Measurements from ENCODE around the gene ARHGAP27. TPM values are rescaled to one million over a fixed set of nuclear protein-coding genes. Genes with fewer than 3 reads are reported as not detected.
"Not testable (repeated sequence)": the region's sequence is repeated elsewhere in the genome, so short reads cannot be mapped to it uniquely, and the experiment has no call there.

Gene ARHGAP27
- total RNA-seq, 1 donor from 2014 or later = 10.0 TPM

DNA sequence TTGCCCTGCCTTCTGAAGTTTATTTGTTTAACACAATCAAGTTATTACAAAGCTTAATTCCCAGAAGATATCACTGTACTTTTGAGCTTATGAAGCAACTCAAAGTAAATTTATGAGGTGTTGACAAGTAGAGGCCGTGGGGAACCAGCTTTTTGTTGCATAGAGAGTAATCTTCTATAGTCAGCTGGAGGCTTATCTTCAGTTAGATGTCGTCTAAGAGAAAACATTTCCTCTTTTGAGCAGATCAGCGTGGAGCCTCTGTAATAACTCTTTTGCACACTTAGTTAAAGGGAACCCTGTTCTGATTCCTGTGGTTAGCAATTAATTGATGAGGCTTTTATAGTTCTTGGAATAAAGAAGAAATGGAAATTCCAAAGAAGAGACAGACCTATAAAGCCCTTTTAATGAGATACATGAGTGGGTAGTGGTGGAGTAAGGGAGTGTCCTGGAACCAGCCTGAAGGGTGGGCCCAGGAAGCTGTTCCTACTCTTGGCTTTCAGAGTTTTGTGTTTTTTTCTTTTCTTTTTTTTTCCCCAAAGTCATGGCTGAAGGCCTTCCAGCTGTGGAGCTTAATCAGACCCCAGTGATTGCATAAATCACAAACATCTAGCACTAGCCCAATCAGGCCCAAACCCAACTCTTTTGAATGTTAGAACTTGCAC, 87.0 kb downstream of the ARHGAP27 start:
- Mint-ChIP-seq H3K36me3 (ENCODE audit: low read depth, unreplicated experiment) (no peaks in the 10 kb centered on the region), H3K4me1 (ENCODE audit: low read depth, unreplicated experiment) (peaks cover 10% of the 10 kb centered on the region), H3K9me3 (ENCODE audit: unreplicated experiment) (no peaks in the 10 kb centered on the region), H3K4me3 (ENCODE audit: unreplicated experiment) (no peak overlapping the region), H3K27me3 (ENCODE audit: low read depth, unreplicated experiment) (no peaks in the 10 kb centered on the region), H3K27ac (ENCODE audit: unreplicated experiment) (no peak overlapping the region)
- H2AFZ ChIP-seq (ENCODE audit: low read depth, low read length) = peak overlapping the region; percentile 3
- H3K9ac ChIP-seq (ENCODE audit: low read length) = no peak overlapping the region
- no peak overlapping the region for H3K4me2 ChIP-seq (ENCODE audit: low read length)
- TF ChIP-seq, protein P1, sequence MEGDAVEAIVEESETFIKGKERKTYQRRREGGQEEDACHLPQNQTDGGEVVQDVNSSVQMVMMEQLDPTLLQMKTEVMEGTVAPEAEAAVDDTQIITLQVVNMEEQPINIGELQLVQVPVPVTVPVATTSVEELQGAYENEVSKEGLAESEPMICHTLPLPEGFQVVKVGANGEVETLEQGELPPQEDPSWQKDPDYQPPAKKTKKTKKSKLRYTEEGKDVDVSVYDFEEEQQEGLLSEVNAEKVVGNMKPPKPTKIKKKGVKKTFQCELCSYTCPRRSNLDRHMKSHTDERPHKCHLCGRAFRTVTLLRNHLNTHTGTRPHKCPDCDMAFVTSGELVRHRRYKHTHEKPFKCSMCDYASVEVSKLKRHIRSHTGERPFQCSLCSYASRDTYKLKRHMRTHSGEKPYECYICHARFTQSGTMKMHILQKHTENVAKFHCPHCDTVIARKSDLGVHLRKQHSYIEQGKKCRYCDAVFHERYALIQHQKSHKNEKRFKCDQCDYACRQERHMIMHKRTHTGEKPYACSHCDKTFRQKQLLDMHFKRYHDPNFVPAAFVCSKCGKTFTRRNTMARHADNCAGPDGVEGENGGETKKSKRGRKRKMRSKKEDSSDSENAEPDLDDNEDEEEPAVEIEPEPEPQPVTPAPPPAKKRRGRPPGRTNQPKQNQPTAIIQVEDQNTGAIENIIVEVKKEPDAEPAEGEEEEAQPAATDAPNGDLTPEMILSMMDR (IDR thresholded peaks at IDR 0.05; ENCODE audit: insufficient read depth, low read depth, low read length) = no peak
- TF ChIP-seq EZH2 (IDR thresholded peaks at IDR 0.05; ENCODE audit: insufficient read depth, low read length) = no peak
- H3K36me3 ChIP-seq (ENCODE audit: insufficient read depth, low read length) = no peaks in the 10 kb centered on the region
- peaks cover 16% of the 10 kb centered on the region for H3K4me1 ChIP-seq (ENCODE audit: insufficient read depth, low read length)
- H3K27me3 ChIP-seq (ENCODE audit: insufficient read depth, low read length) = no peaks in the 10 kb centered on the region
- DNase-seq (ENCODE audit: low read depth) (peak; percentile 66), FAIRE-seq (no peak)
- no peak overlapping the region for H3K27ac ChIP-seq (ENCODE audit: low read depth, low read length)
- no peak overlapping the region for H3K4me3 ChIP-seq (ENCODE audit: insufficient read depth, low read depth, low read length)
- H3K9me3 ChIP-seq (ENCODE audit: insufficient read depth, low read depth, low read length) = no peaks in the 10 kb centered on the region
- no peaks in the 10 kb centered on the region for H4K20me1 ChIP-seq (ENCODE audit: insufficient read depth, low read length)
- no peaks in the 10 kb centered on the region for H3K79me2 ChIP-seq (ENCODE audit: insufficient read depth, low read length)

DNA sequence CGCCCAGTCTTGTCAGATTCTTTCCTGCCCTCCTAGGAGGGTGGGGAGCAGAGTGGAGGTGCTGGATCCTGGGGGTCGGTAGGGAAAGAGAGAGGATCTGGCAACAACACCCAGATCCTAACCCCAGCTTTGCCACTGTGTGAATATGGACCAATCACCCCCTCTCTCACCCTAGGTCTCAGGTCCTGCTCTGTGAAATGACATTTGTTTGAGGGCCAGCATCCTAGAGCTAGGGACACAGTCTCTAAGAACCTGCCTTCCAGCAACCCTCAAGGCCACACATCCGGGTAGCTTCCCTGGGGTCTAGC, 87.5 kb downstream of the ARHGAP27 start:
- no peaks in the 10 kb centered on the region for H3K9me3 ChIP-seq (ENCODE audit: insufficient read depth, low read depth, low read length)
- no peaks in the 10 kb centered on the region for H3K27me3 ChIP-seq (ENCODE audit: insufficient read depth, low read length)
- H3K4me1 ChIP-seq (ENCODE audit: insufficient read depth, low read length) = peaks cover 16% of the 10 kb centered on the region
- Mint-ChIP-seq H3K4me3 (ENCODE audit: unreplicated experiment) (no peak overlapping the region), H3K27ac (ENCODE audit: unreplicated experiment) (no peak overlapping the region), H3K36me3 (ENCODE audit: low read depth, unreplicated experiment) (no peaks in the 10 kb centered on the region), H3K27me3 (ENCODE audit: low read depth, unreplicated experiment) (no peaks in the 10 kb centered on the region), H3K4me1 (ENCODE audit: low read depth, unreplicated experiment) (peaks cover 10% of the 10 kb centered on the region), H3K9me3 (ENCODE audit: unreplicated experiment) (no peaks in the 10 kb centered on the region)
- no peak for TF ChIP-seq EZH2 (IDR thresholded peaks at IDR 0.05; ENCODE audit: insufficient read depth, low read length)
- TF ChIP-seq, protein P1 (IDR thresholded peaks at IDR 0.05; ENCODE audit: insufficient read depth, low read depth, low read length) = no peak
- no peaks in the 10 kb centered on the region for H3K36me3 ChIP-seq (ENCODE audit: insufficient read depth, low read length)
- no peak for DNase-seq (ENCODE audit: low read depth)
- H3K4me2 ChIP-seq (ENCODE audit: low read length) = no peak overlapping the region
- H4K20me1 ChIP-seq (ENCODE audit: insufficient read depth, low read length) = no peaks in the 10 kb centered on the region
- no peak overlapping the region for H3K4me3 ChIP-seq (ENCODE audit: insufficient read depth, low read depth, low read length)
- FAIRE-seq = no peak
- H2AFZ ChIP-seq (ENCODE audit: low read depth, low read length) = peak overlapping the region; percentile 3
- no peak overlapping the region for H3K27ac ChIP-seq (ENCODE audit: low read depth, low read length)
- H3K9ac ChIP-seq (ENCODE audit: low read length) = no peak overlapping the region
- no peaks in the 10 kb centered on the region for H3K79me2 ChIP-seq (ENCODE audit: insufficient read depth, low read length)

DNA sequence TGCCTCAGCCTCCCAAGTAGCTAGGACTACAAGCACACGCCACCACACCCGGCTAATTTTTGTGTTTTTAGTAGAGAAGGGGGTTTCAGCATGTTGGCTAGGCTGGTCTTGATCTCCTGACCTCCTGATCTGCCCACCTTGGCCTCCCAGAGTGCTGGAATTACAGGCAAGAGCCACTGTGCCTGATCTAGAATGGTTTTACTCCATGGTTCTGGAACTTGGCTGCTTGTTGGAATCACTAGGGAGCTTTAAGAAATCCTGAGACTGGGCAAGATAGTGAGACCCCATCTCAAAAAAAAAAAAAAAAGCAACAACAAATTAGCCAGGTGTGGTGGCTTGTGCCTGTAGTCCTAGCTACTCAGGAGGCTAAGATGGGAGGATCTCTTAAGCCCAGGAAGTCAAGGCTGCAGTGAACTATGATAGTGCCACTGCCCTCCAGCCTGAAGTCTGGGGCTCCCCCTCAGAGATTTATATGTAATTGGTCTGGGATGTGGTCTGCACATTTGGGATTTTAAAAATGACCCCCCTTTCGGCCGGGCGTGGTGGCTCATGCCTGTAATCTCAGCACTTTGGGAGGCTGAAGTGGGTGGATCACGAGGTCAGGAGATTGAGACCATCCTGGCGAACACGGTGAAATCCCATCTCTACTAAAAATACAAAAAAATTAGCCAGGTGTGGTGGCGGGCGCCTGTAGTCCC, 88.6 kb downstream of the ARHGAP27 start:
- not testable (repeated sequence) for H3K4me3 Mint-ChIP-seq (ENCODE audit: unreplicated experiment); FAIRE-seq; H3K36me3 Mint-ChIP-seq (ENCODE audit: low read depth, unreplicated experiment)

More for the DNA sequence above, 88.6 kb downstream of the ARHGAP27 start:
- H3K9me3 ChIP-seq (ENCODE audit: insufficient read depth, low read depth, low read length); H3K9ac ChIP-seq (ENCODE audit: low read length); H3K27ac ChIP-seq (ENCODE audit: low read depth, low read length); H2AFZ ChIP-seq (ENCODE audit: low read depth, low read length); H3K27me3 ChIP-seq (ENCODE audit: insufficient read depth, low read length); H3K4me2 ChIP-seq (ENCODE audit: low read length); H3K27me3 Mint-ChIP-seq (ENCODE audit: low read depth, unreplicated experiment); H3K9me3 Mint-ChIP-seq (ENCODE audit: unreplicated experiment); H3K4me1 Mint-ChIP-seq (ENCODE audit: low read depth, unreplicated experiment); H3K4me3 ChIP-seq (ENCODE audit: insufficient read depth, low read depth, low read length); H3K27ac Mint-ChIP-seq (ENCODE audit: unreplicated experiment); H3K36me3 ChIP-seq (ENCODE audit: insufficient read depth, low read length); H4K20me1 ChIP-seq (ENCODE audit: insufficient read depth, low read length); H3K79me2 ChIP-seq (ENCODE audit: insufficient read depth, low read length); DNase-seq (ENCODE audit: low read depth): not testable (repeated sequence)
- H3K4me1 ChIP-seq (ENCODE audit: insufficient read depth, low read length) = peaks cover 16% of the 10 kb centered on the region

Other genes starting within 250 kb of the ARHGAP27 start
- 4.0 and 4.7 TPM in 2 replicates for gene FMNL1, start 211.0 kb downstream of the ARHGAP27 start, total RNA-seq
- gene SPATA32, start 170.8 kb downstream of the ARHGAP27 start, total RNA-seq = not detected in 2 replicates
- 10.8 and 11.0 TPM in 2 replicates for gene MAP3K14, start 115.8 kb downstream of the ARHGAP27 start, total RNA-seq
- gene PLEKHM1, start 57.9 kb upstream of the ARHGAP27 start, total RNA-seq = 32.5 and 41.9 TPM in 2 replicates